ENCODE data around the gene TESMIN.

TESMIN gene

DNA sequence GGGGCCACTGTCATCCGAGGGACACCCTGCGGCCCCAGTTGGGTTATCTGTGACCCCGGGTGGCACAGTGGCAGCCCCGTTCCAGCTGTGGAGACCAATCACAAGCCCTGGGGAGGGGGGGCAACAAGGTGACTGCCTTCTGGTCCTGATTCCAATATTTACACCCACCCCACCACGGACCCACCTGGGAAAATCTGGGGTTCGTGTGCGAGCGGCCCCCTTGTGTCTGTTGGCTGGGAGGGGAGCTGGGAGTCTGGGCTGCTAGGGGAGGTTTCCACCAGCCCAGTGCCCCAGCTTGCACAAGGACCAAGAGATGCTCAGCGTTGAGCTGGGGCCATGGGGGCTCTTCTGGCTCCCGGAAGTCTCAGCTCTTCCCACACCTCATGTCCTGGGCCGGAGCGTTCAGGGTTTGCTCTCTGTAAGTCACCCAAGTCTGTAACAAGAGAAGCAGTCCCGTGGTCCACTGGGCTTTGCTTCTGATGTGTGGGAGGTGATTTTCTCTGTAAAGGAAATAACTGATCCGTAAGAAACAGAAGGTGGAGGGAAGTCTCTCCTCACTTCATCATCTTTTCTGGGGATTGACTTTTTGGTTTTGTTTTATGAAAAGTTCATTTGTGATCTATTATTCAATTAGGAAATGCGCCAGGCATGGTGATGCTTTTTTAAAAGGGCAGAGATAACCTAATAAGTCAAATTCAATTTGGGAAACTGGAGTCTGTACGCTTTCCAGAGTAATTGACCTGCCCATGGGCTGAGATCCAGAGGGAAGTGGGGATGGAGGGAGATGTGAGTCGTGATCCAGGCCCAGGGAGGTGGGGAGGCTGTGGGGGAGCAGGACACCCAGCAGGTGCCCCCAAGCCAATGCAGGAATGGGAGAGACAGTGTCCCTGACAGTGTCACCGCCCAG lies 89.4 kb downstream of the TESMIN start:
- Histone ChIP-seq H3K9me3 (ENCODE audit: control insufficient read depth, insufficient read depth, low read length) (no peaks in the 10 kb centered on the region), H3K4me1 (ENCODE audit: control insufficient read depth, insufficient read depth, low read length) (0 out of 2 replicates have a peak, but pooled peaks cover 3% of the 10 kb centered on the region), H3K36me3 (ENCODE audit: control insufficient read depth, insufficient read depth, low read length) (no peaks in the 10 kb centered on the region), H3K4me3 (ENCODE audit: low read length) (no peak overlapping the region), H3K27ac (ENCODE audit: low read length) (no peak overlapping the region), H3K27me3 (ENCODE audit: control insufficient read depth, insufficient read depth, low read length) (no peaks in the 10 kb centered on the region)
- WGBS (ENCODE audit: insufficient coverage, insufficient read length), result no CpG with 5 or more reads among the region's 18 CpGs
- no peak for DNase-seq (ENCODE audit: low read depth, low spot score)

DNA sequence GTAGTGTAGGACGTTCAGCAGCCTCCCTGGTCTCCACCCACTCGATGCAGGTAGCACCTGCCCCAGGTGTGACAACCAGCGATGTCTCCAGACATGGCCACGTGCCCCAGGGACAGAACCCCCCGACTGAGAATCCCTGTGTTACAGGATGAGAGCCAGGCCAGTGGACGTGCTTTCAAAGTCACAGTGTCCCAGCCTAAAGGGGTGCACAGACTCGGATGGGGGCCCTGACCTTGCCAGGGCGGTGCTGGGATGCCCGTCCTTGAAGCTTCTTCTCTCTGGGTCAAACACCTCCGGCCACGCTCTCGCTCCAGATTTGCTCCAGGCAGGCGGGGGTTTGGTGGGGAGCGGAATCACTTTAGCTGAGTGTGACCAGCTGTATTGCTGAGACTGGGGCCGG lies 90.3 kb downstream of the TESMIN start:
- Histone ChIP-seq H3K4me3 (ENCODE audit: low read length) (no peak overlapping the region), H3K9me3 (ENCODE audit: control insufficient read depth, insufficient read depth, low read length) (no peaks in the 10 kb centered on the region), H3K27ac (ENCODE audit: low read length) (no peak overlapping the region), H3K4me1 (ENCODE audit: control insufficient read depth, insufficient read depth, low read length) (no peaks in the 10 kb centered on the region), H3K27me3 (ENCODE audit: control insufficient read depth, insufficient read depth, low read length) (no peaks in the 10 kb centered on the region), H3K36me3 (ENCODE audit: control insufficient read depth, insufficient read depth, low read length) (no peaks in the 10 kb centered on the region)
- DNase-seq (ENCODE audit: low read depth, low spot score), result no peak
- WGBS (ENCODE audit: insufficient coverage, insufficient read length), result no CpG with 5 or more reads among the region's 15 CpGs

DNA sequence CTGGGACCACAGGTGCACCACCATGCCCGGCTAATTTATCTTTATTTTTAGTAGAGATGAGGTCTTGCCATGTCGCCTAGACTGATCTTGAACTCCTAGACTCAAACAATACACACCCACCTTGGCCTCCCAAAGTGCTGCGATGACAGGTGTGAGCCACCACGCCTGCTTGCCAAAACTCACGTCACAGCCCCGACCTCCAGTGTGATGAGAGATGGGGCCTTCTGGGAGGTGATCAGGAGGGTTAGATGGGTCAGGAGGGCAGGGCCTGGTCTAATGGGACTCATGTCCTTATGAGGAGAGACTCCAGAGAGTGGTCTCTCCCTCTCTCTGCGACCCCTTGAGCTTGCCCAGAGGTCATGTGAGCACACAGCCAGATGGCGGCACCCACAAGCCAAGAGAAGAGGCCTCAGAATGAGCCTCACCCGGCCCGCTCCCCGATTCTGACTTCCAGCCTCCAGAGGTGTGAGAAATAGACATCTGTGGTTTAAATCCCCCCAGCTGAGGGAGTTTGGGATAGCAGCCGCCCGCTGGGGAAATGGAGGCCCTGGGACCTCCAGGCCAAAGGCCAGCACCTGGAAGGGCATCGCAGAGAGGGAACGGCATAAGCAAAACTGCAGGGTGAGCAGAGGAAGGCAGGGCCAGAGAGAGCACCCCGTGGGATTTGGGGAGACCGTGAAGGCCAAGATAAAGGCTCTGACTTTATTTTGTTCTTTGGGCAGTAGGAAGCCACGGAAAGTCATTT lies 91.1 kb downstream of the TESMIN start:
- no CpG with 5 or more reads among the region's 18 CpGs for WGBS (ENCODE audit: insufficient coverage, insufficient read length)
- H3K27me3 ChIP-seq (ENCODE audit: control insufficient read depth, insufficient read depth, low read length), result no peaks in the 10 kb centered on the region
- H3K4me1 ChIP-seq (ENCODE audit: control insufficient read depth, insufficient read depth, low read length), result no peaks in the 10 kb centered on the region
- H3K9me3 ChIP-seq (ENCODE audit: control insufficient read depth, insufficient read depth, low read length), result no peaks in the 10 kb centered on the region
- no peak overlapping the region for H3K27ac ChIP-seq (ENCODE audit: low read length)
- no peak for DNase-seq (ENCODE audit: low read depth, low spot score)
- H3K4me3 ChIP-seq (ENCODE audit: low read length), result no peak overlapping the region
- no peaks in the 10 kb centered on the region for H3K36me3 ChIP-seq (ENCODE audit: control insufficient read depth, insufficient read depth, low read length)

DNA sequence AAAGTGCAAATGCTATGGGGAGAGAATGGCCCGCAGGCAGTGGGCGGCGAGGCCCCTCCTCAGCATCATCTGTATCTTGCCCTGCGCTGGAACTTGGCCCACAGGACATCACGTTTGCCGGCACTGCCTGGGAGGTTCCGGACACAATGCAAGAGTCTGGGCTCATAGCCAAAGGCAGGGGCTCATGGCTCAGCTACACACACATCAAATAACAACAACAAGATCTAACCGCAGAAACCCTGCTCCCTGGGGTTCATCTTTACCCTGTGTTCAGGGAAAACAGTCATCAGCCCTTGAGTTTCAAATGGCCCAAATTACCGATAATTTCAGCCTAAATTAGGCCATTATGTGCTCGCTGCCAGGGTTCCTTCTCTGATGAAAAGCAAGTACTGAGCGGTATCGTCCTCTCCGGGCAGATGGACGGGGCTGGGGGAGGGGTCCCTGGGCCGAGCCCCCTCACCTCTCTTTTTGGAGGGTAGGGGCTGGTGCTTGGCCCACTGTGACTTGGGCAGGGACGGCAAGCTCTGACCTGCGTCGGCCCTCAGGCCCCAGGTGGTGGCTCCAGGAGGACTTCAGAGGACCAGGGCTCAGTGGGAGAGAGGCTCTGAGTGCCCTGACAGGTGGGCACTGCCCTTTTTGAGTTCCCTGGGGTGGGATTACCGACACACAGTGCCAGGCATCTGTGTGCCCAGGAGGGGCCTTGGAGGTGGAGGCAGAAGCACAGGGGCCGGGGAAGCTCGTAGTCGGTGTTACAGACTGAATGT lies 92.0 kb downstream of the TESMIN start:
- no peak for DNase-seq (ENCODE audit: low read depth, low spot score)
- Histone ChIP-seq H3K27ac (ENCODE audit: low read length) (no peak overlapping the region), H3K9me3 (ENCODE audit: control insufficient read depth, insufficient read depth, low read length) (no peaks in the 10 kb centered on the region), H3K4me3 (ENCODE audit: low read length) (no peak overlapping the region), H3K27me3 (ENCODE audit: control insufficient read depth, insufficient read depth, low read length) (no peaks in the 10 kb centered on the region), H3K36me3 (ENCODE audit: control insufficient read depth, insufficient read depth, low read length) (no peaks in the 10 kb centered on the region), H3K4me1 (ENCODE audit: control insufficient read depth, insufficient read depth, low read length) (no peaks in the 10 kb centered on the region)
- no CpG with 5 or more reads among the region's 22 CpGs for WGBS (ENCODE audit: insufficient coverage, insufficient read length)

DNA sequence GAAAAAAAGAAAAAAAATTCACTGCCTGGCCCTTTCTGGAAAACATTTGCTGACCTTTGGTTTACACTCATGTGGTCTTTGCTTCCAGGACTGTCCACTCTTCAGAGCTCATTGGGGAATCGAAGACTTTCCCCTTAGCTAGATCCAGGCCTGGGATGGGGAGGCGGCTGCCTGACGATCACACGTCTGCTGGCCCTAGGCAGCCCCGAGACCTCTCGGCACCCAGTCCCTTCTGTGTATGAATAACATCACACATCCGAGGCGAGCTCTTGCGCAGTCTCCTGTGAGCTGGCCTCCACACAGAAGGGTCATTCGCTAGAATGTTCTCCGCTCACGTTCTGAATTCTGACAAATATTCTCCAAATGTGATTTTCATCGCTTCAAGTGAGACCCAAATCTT lies 92.7 kb downstream of the TESMIN start:
- no peaks in the 10 kb centered on the region for H3K9me3 ChIP-seq (ENCODE audit: control insufficient read depth, insufficient read depth, low read length)
- no peaks in the 10 kb centered on the region for H3K4me1 ChIP-seq (ENCODE audit: control insufficient read depth, insufficient read depth, low read length)
- H3K27me3 ChIP-seq (ENCODE audit: control insufficient read depth, insufficient read depth, low read length), result no peaks in the 10 kb centered on the region
- no CpG with 5 or more reads among the region's 13 CpGs for WGBS (ENCODE audit: insufficient coverage, insufficient read length)
- H3K4me3 ChIP-seq (ENCODE audit: low read length), result no peak overlapping the region
- DNase-seq (ENCODE audit: low read depth, low spot score), result no peak
- no peaks in the 10 kb centered on the region for H3K36me3 ChIP-seq (ENCODE audit: control insufficient read depth, insufficient read depth, low read length)
- H3K27ac ChIP-seq (ENCODE audit: low read length), result no peak overlapping the region

DNA sequence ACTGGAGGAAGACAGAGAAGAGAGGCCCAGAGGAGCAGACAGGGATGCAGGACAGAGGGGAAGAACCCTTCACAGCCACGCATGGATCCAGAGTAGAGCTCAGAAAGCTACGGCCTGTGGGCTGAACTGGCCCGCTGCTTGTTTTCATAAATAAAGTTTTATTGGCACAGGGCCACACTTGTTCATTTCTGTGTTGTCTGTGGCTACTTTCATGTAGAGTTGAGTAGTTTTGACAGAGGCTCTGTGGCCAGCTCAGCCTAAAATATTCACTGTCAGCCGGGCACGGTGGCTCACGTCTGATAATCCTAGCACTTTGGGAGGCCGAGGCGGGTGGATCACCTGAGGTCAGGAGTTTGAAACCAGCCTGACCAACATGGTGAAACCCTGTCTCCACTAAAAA lies 93.2 kb downstream of the TESMIN start:
- no peak for DNase-seq (ENCODE audit: low read depth, low spot score)
- WGBS (ENCODE audit: insufficient coverage, insufficient read length), result no CpG with 5 or more reads among the region's 8 CpGs
- H3K9me3 ChIP-seq (ENCODE audit: control insufficient read depth, insufficient read depth, low read length), result no peaks in the 10 kb centered on the region
- H3K27ac ChIP-seq (ENCODE audit: low read length), result no peak overlapping the region
- no peaks in the 10 kb centered on the region for H3K27me3 ChIP-seq (ENCODE audit: control insufficient read depth, insufficient read depth, low read length)
- H3K4me3 ChIP-seq (ENCODE audit: low read length), result no peak overlapping the region
- H3K36me3 ChIP-seq (ENCODE audit: control insufficient read depth, insufficient read depth, low read length), result no peaks in the 10 kb centered on the region
- no peaks in the 10 kb centered on the region for H3K4me1 ChIP-seq (ENCODE audit: control insufficient read depth, insufficient read depth, low read length)

All from iPS DF 6.9 (cell line).